ENCODE measurements around the gene TMEM19. TPM values are rescaled to one million over a fixed set of nuclear protein-coding genes. Genes with fewer than 3 reads are reported as not detected.

Gene TMEM19
- total and polyA plus RNA-seq, 2 of the 8 experiments (the other 6 are each of a cell fraction or from before 2014, with no cell fraction given): 12.6 to 19.1 TPM

GRCh38 chr12:71726548-71726947, 40.7 kb downstream of the TMEM19 start:
- Histone ChIP-seq H3K9me3 (ENCODE audit: insufficient read depth in 2 of 2, low read depth in 1 of 2, low read length in 1 of 2) (no peaks in the 10 kb centered on the region), H3K23me2 (ENCODE audit: low read depth, low read length) (no peaks in the 10 kb centered on the region), H2BK5ac (ENCODE audit: low read depth, low read length) (no peak overlapping the region), H3K79me1 (ENCODE audit: low read depth, low read length) (no peaks in the 10 kb centered on the region), H2BK15ac (ENCODE audit: low read length) (no peak overlapping the region), H3K56ac (replicated peaks; ENCODE audit: insufficient read length, low read depth, low read length) (no peak overlapping the region), H4K5ac (ENCODE audit: insufficient read length, low read depth, low read length) (no peak overlapping the region), H2BK12ac (ENCODE audit: low read depth, low read length) (no peak overlapping the region), H3K23ac (ENCODE audit: insufficient read length) (no peak overlapping the region), H2AFZ (ENCODE audit: low read length) (no peak overlapping the region), H3K4ac (replicated peaks; ENCODE audit: insufficient read length, low read depth, low read length) (no peak overlapping the region), H3K9ac (replicated peaks in 1 of 4; ENCODE audit: extremely low read depth in 1 of 4, low read depth in 3 of 4, low read length in 3 of 4) (no peak overlapping the region), H4K8ac (ENCODE audit: extremely low read depth, insufficient read depth, low read length) (no peak overlapping the region), H3K36me3 (ENCODE audit: control insufficient read depth in 2 of 4, insufficient read depth in 4 of 4, low read length in 3 of 4) (no peaks in the 10 kb centered on the region), H2BK120ac (replicated peaks; ENCODE audit: low read depth, low read length) (no peak overlapping the region), H3K79me2 (ENCODE audit: control insufficient read depth in 1 of 2, insufficient read depth in 2 of 2, low read length in 2 of 2) (no peaks in the 10 kb centered on the region), H3K4me1 (replicated peaks in 1 of 4; ENCODE audit: control insufficient read depth in 3 of 4, insufficient read depth in 4 of 4, low read length in 3 of 4) (no peaks in the 10 kb centered on the region; a peak in 1 of 7 replicates), H3K4me2 (ENCODE audit: insufficient read depth in 1 of 2, low read depth in 2 of 2, low read length in 2 of 2) (no peak overlapping the region), H3K14ac (ENCODE audit: insufficient read length) (no peak overlapping the region), H3K27ac (ENCODE audit: low read depth, low read length) (no peak overlapping the region), H4K91ac (replicated peaks; ENCODE audit: insufficient read length, low read length) (no peak overlapping the region), H2BK20ac (ENCODE audit: low read length) (no peak overlapping the region), H3K18ac (ENCODE audit: extremely low read depth, low read length) (no peak overlapping the region), H2AK5ac (ENCODE audit: low read depth, low read length) (no peak overlapping the region), H3K27me3 (replicated peaks in 1 of 4; ENCODE audit: control insufficient read depth in 3 of 4, extremely low read depth in 1 of 4, insufficient read depth in 3 of 4, low read length in 3 of 4) (no peaks in the 10 kb centered on the region), H4K20me1 (replicated peaks in 1 of 2; ENCODE audit: control insufficient read depth in 1 of 2, insufficient read depth in 2 of 2, low read length in 2 of 2) (no peaks in the 10 kb centered on the region), H3K4me3 (ENCODE audit: extremely low read depth in 1 of 4, insufficient read depth in 2 of 4, low read depth in 3 of 4, low read length in 4 of 4) (no peak overlapping the region)
- CTCF ChIA-PET (ENCODE audit: partially characterized antibody): interaction anchor here (0.7 to 5.0 kb wide), 2 partner anchors 21 to 1607 kb away, joined by 3 to 24 read pairs; no protein-coding TSS in a partner anchor
- DNase-seq (ENCODE audit: low read depth in 1 of 2, low spot score in 2 of 2) (no peak), FAIRE-seq (no peak)
- 85% methylated on average over 2 of the region's 2 CpGs; no CpG with 5 or more reads in 1 of the 2 experiments for WGBS, 2 experiments (ENCODE audit: extremely low coverage in 1 of 2, insufficient coverage in 1 of 2, insufficient read length in 1 of 2, insufficient replicate concordance in 2 of 2, low coverage in 1 of 2, low lambda C conversion rate in 2 of 2, missing lambda C conversion rate in 1 of 2)
- POLR2A ChIA-PET (ENCODE audit: partially characterized antibody): interaction anchor here (0.6 to 1.2 kb wide), 2 partner anchors 40 to 512 kb away, joined by 3 to 4 read pairs; no protein-coding TSS in a partner anchor
- TF ChIP-seq EP300 (IDR thresholded peaks at IDR 0.05; ENCODE audit: borderline replicate concordance in 1 of 2, low read depth in 2 of 2, low read length in 2 of 2) (no peak), RNF2 (IDR thresholded peaks at IDR 0.05; ENCODE audit: borderline replicate concordance, low read depth, low read length, missing control alignments, poor library complexity, severe bottlenecking) (no peak), NRF1 (IDR thresholded peaks at IDR 0.05; ENCODE audit: low read depth, low read length) (no peak), KDM4A (IDR thresholded peaks at IDR 0.05; ENCODE audit: low read depth, low read length, severe bottlenecking) (no peak), POLR2AphosphoS5 (IDR thresholded peaks at IDR 0.05; ENCODE audit: low read depth, low read length) (no peak), TAF1 (IDR thresholded peaks at IDR 0.05; ENCODE audit: low read depth, low read length) (no peak), SP4 (IDR thresholded peaks at IDR 0.05; ENCODE audit: low read length) (no peak), CBX5 (IDR thresholded peaks at IDR 0.05; ENCODE audit: low read depth, low read length) (no peak), CHD1 (IDR thresholded peaks at IDR 0.05; ENCODE audit: low read depth, low read length) (no peak), ATF3 (IDR thresholded peaks at IDR 0.05; ENCODE audit: insufficient read depth, low read depth, low read length) (no peak), E2F6 (IDR thresholded peaks at IDR 0.05) (no peak), KDM1A (IDR thresholded peaks at IDR 0.05; ENCODE audit: borderline replicate concordance, low read length) (no peak), TBP (IDR thresholded peaks at IDR 0.05; ENCODE audit: low read depth, low read length) (no peak)

All from H1 (cell line).